ENCODE data around the gene BRIP1. TPM values are rescaled to one million over a fixed set of nuclear protein-coding genes. Genes with fewer than 3 reads are reported as not detected.

Gene BRIP1
- total RNA-seq, 1 donor from 2014 or later, result 6.4 TPM

DNA sequence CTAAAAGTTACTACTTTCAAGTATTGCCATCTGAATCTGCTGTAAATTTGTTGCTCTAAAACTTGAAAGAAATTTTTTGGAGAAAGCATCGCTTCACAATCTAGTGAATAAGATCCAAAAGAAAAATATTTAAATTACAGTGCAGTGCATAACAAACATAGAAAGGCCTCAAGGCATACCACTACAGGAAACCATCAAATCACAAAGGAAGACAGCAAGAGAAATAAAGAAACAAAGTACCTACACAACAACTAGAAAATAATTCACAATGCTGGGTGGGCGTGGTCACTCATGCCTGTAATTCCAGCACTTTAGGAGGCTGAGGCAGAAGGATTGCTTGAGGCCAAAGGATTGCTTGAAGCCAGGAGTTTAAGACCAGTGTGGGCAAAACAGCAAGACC, 104.9 kb downstream of the BRIP1 start:
- no peak overlapping the region for H3K27ac ChIP-seq (ENCODE audit: low read depth, low read length)
- no peaks in the 10 kb centered on the region for H3K79me2 ChIP-seq (ENCODE audit: insufficient read depth, low read length)
- peaks cover 9% of the 10 kb centered on the region for H3K36me3 Mint-ChIP-seq (ENCODE audit: low read depth, unreplicated experiment)
- H3K4me1 ChIP-seq (ENCODE audit: insufficient read depth, low read length), result no peaks in the 10 kb centered on the region
- TF ChIP-seq, protein P1, sequence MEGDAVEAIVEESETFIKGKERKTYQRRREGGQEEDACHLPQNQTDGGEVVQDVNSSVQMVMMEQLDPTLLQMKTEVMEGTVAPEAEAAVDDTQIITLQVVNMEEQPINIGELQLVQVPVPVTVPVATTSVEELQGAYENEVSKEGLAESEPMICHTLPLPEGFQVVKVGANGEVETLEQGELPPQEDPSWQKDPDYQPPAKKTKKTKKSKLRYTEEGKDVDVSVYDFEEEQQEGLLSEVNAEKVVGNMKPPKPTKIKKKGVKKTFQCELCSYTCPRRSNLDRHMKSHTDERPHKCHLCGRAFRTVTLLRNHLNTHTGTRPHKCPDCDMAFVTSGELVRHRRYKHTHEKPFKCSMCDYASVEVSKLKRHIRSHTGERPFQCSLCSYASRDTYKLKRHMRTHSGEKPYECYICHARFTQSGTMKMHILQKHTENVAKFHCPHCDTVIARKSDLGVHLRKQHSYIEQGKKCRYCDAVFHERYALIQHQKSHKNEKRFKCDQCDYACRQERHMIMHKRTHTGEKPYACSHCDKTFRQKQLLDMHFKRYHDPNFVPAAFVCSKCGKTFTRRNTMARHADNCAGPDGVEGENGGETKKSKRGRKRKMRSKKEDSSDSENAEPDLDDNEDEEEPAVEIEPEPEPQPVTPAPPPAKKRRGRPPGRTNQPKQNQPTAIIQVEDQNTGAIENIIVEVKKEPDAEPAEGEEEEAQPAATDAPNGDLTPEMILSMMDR (IDR thresholded peaks at IDR 0.05; ENCODE audit: insufficient read depth, low read depth, low read length), result no peak
- TF ChIP-seq EZH2 (IDR thresholded peaks at IDR 0.05; ENCODE audit: insufficient read depth, low read length), result no peak
- no peaks in the 10 kb centered on the region for H3K27me3 ChIP-seq (ENCODE audit: insufficient read depth, low read length)
- FAIRE-seq, result no peak
- no peak overlapping the region for H3K9ac ChIP-seq (ENCODE audit: low read length)
- no peak for DNase-seq (ENCODE audit: low read depth)
- no peaks in the 10 kb centered on the region for H4K20me1 ChIP-seq (ENCODE audit: insufficient read depth, low read length)
- H3K36me3 ChIP-seq (ENCODE audit: insufficient read depth, low read length), result no peaks in the 10 kb centered on the region
- peaks cover 7% of the 10 kb centered on the region for H3K9me3 Mint-ChIP-seq (ENCODE audit: unreplicated experiment)
- no peaks in the 10 kb centered on the region for H3K4me1 Mint-ChIP-seq (ENCODE audit: low read depth, unreplicated experiment)
- H3K27ac Mint-ChIP-seq (ENCODE audit: unreplicated experiment), result no peak overlapping the region
- no peaks in the 10 kb centered on the region for H3K9me3 ChIP-seq (ENCODE audit: insufficient read depth, low read depth, low read length)
- no peak overlapping the region for H3K4me2 ChIP-seq (ENCODE audit: low read length)
- no peak overlapping the region for H3K4me3 Mint-ChIP-seq (ENCODE audit: unreplicated experiment)
- no peaks in the 10 kb centered on the region for H3K27me3 Mint-ChIP-seq (ENCODE audit: low read depth, unreplicated experiment)
- no peak overlapping the region for H3K4me3 ChIP-seq (ENCODE audit: insufficient read depth, low read depth, low read length)
- H2AFZ ChIP-seq (ENCODE audit: low read depth, low read length), result no peak overlapping the region

DNA sequence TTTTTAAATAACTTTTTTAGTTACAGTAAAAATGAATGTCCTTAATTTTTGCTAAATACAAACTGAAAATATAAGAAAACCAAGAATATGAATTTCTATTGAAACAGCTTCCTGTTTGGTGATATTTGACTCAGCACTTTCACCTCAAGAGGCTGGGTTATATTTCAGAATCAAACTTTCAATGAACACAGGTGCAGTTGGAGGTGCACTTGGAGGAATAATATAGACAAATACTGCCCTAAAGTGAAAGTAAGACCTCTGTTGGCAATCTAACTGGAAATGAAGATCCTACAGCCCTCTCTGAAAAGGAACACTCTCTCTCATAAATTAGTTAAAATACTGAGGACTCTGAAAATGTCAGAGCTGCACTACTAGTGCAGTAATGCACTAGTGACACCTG, 106.2 kb downstream of the BRIP1 start:
- H3K4me2 ChIP-seq (ENCODE audit: low read length), result no peak overlapping the region
- peaks cover 5% of the 10 kb centered on the region for H3K9me3 Mint-ChIP-seq (ENCODE audit: unreplicated experiment)
- FAIRE-seq (no peak), DNase-seq (ENCODE audit: low read depth) (no peak)
- no peak overlapping the region for H3K27ac Mint-ChIP-seq (ENCODE audit: unreplicated experiment)
- no peaks in the 10 kb centered on the region for H3K9me3 ChIP-seq (ENCODE audit: insufficient read depth, low read depth, low read length)
- no peaks in the 10 kb centered on the region for H3K36me3 ChIP-seq (ENCODE audit: insufficient read depth, low read length)
- H3K9ac ChIP-seq (ENCODE audit: low read length), result no peak overlapping the region
- H2AFZ ChIP-seq (ENCODE audit: low read depth, low read length), result no peak overlapping the region
- TF ChIP-seq EZH2 (IDR thresholded peaks at IDR 0.05; ENCODE audit: insufficient read depth, low read length), result no peak
- TF ChIP-seq, protein P1 (IDR thresholded peaks at IDR 0.05; ENCODE audit: insufficient read depth, low read depth, low read length), result no peak
- H3K4me1 ChIP-seq (ENCODE audit: insufficient read depth, low read length), result no peaks in the 10 kb centered on the region
- H3K36me3 Mint-ChIP-seq (ENCODE audit: low read depth, unreplicated experiment), result peaks cover 9% of the 10 kb centered on the region
- no peaks in the 10 kb centered on the region for H3K27me3 Mint-ChIP-seq (ENCODE audit: low read depth, unreplicated experiment)
- no peaks in the 10 kb centered on the region for H3K79me2 ChIP-seq (ENCODE audit: insufficient read depth, low read length)
- H3K27ac ChIP-seq (ENCODE audit: low read depth, low read length), result no peak overlapping the region
- no peaks in the 10 kb centered on the region for H3K4me1 Mint-ChIP-seq (ENCODE audit: low read depth, unreplicated experiment)
- H4K20me1 ChIP-seq (ENCODE audit: insufficient read depth, low read length), result no peaks in the 10 kb centered on the region
- no peak overlapping the region for H3K4me3 Mint-ChIP-seq (ENCODE audit: unreplicated experiment)
- no peak overlapping the region for H3K4me3 ChIP-seq (ENCODE audit: insufficient read depth, low read depth, low read length)
- H3K27me3 ChIP-seq (ENCODE audit: insufficient read depth, low read length), result no peaks in the 10 kb centered on the region

DNA sequence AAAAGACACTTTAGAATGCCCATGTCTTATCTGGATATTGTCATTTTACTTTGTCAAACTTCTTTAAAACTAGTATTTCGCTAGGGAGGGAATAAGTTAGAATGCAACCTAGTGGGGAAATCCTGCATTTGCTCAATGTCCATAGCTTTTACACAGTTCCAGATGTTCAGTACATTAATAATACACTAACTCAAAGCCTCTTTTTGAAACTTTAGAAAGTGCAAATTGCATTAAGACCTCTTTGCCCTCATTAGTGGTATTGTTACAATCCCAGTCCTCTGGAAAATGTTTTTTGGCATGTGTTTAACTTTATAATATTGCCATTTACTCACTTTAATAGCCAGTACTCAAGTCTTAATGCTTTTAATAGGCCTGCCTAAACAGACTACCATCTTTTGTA, 106.8 kb downstream of the BRIP1 start:
- Histone ChIP-seq H3K27me3 (ENCODE audit: insufficient read depth, low read length) (no peaks in the 10 kb centered on the region), H3K9ac (ENCODE audit: low read length) (no peak overlapping the region), H3K4me1 (ENCODE audit: insufficient read depth, low read length) (no peaks in the 10 kb centered on the region), H2AFZ (ENCODE audit: low read depth, low read length) (no peak overlapping the region), H3K4me3 (ENCODE audit: insufficient read depth, low read depth, low read length) (no peak overlapping the region), H3K4me2 (ENCODE audit: low read length) (no peak overlapping the region), H3K27ac (ENCODE audit: low read depth, low read length) (no peak overlapping the region), H3K36me3 (ENCODE audit: insufficient read depth, low read length) (no peaks in the 10 kb centered on the region), H3K9me3 (ENCODE audit: insufficient read depth, low read depth, low read length) (no peaks in the 10 kb centered on the region), H4K20me1 (ENCODE audit: insufficient read depth, low read length) (no peaks in the 10 kb centered on the region), H3K79me2 (ENCODE audit: insufficient read depth, low read length) (no peaks in the 10 kb centered on the region)
- DNase-seq (ENCODE audit: low read depth) (no peak), FAIRE-seq (no peak)
- H3K4me3 Mint-ChIP-seq (ENCODE audit: unreplicated experiment), result no peak overlapping the region
- no peaks in the 10 kb centered on the region for H3K4me1 Mint-ChIP-seq (ENCODE audit: low read depth, unreplicated experiment)
- peaks cover 3% of the 10 kb centered on the region for H3K9me3 Mint-ChIP-seq (ENCODE audit: unreplicated experiment)
- no peak overlapping the region for H3K27ac Mint-ChIP-seq (ENCODE audit: unreplicated experiment)
- no peaks in the 10 kb centered on the region for H3K27me3 Mint-ChIP-seq (ENCODE audit: low read depth, unreplicated experiment)
- peaks cover 9% of the 10 kb centered on the region for H3K36me3 Mint-ChIP-seq (ENCODE audit: low read depth, unreplicated experiment)
- TF ChIP-seq, protein P1 (IDR thresholded peaks at IDR 0.05; ENCODE audit: insufficient read depth, low read depth, low read length), result no peak
- TF ChIP-seq EZH2 (IDR thresholded peaks at IDR 0.05; ENCODE audit: insufficient read depth, low read length), result no peak
